ENCODE data around the gene PRLHR.

The PRLHR gene

GRCh38 chr10:118586911-118587310 lies 8.5 kb downstream of the PRLHR start:
- DNase-seq: no peak

- no peak for DNase-seq
These were observed 9.7 kb downstream of the PRLHR start for GRCh38 chr10:118585794-118586193.

- no peak for DNase-seq
These were observed 10.2 kb downstream of the PRLHR start for GRCh38 chr10:118585234-118585633.

GRCh38 chr10:118584181-118584954 lies 11.1 kb downstream of the PRLHR start:
- no peak for DNase-seq

GRCh38 chr10:118583611-118584010 lies 11.8 kb downstream of the PRLHR start:
- DNase-seq: no peak

GRCh38 chr10:118582511-118582910 lies 12.9 kb downstream of the PRLHR start:
- DNase-seq: no peak

- DNase-seq: no peak
These were observed 14.1 kb downstream of the PRLHR start for GRCh38 chr10:118581340-118581739.

GRCh38 chr10:118580702-118581101 lies 14.7 kb downstream of the PRLHR start:
- no peak for DNase-seq

- DNase-seq: no peak
These were observed 21.9 kb downstream of the PRLHR start for GRCh38 chr10:118573512-118573911.

- no peak for DNase-seq
These were observed 23.0 kb downstream of the PRLHR start for GRCh38 chr10:118572256-118573041.

- no peak for DNase-seq
These were observed 24.3 kb downstream of the PRLHR start for GRCh38 chr10:118571123-118571522.

GRCh38 chr10:118570591-118570990 lies 24.9 kb downstream of the PRLHR start:
- DNase-seq: peak; percentile 47

GRCh38 chr10:118569882-118570252 lies 25.6 kb downstream of the PRLHR start:
- DNase-seq: no peak

GRCh38 chr10:118569241-118569881 lies 26.1 kb downstream of the PRLHR start:
- no peak for DNase-seq

- DNase-seq: no peak
These were observed 27.1 kb downstream of the PRLHR start for GRCh38 chr10:118568327-118568848.

GRCh38 chr10:118567701-118568248 lies 27.7 kb downstream of the PRLHR start:
- no peak for DNase-seq

GRCh38 chr10:118566911-118567310 lies 28.5 kb downstream of the PRLHR start:
- no peak for DNase-seq

GRCh38 chr10:118565301-118566075 lies 30.0 kb downstream of the PRLHR start:
- no peak for DNase-seq

- no peak for DNase-seq
These were observed 30.8 kb downstream of the PRLHR start for GRCh38 chr10:118564652-118565051.

GRCh38 chr10:118564114-118564513 lies 31.3 kb downstream of the PRLHR start:
- no peak for DNase-seq

GRCh38 chr10:118563373-118563890 lies 32.0 kb downstream of the PRLHR start:
- DNase-seq: no peak

GRCh38 chr10:118562851-118563250 lies 32.6 kb downstream of the PRLHR start:
- DNase-seq: no peak
